Choroid plexus epithelial cell (primary cell): ENCODE data around the gene RPTOR.
"Not testable (repeated sequence)": the region's sequence is repeated elsewhere in the genome, so short reads cannot be mapped to it uniquely, and the experiment has no call there.

Source experiments
- DNase-seq: peaks from one replicate; pipeline ENCODE4 v3.0.0-alpha.2; 2010; ENCODE audit warnings: low read depth
- H3K4me3 ChIP-seq: 2 replicates; pipeline ENCODE4 v1.5.1; 2011; ENCODE audit warnings: low read depth, mild to moderate bottlenecking, control low read depth, low read length, moderate library complexity
- TF ChIP-seq, protein P1 (sequence below): conservative IDR thresholded peaks from 2 replicates; pipeline ENCODE4 v1.5.1; 2011; ENCODE audit warnings: low read depth, mild to moderate bottlenecking, control low read depth, inconsistent platforms, low read length, moderate library complexity

The RPTOR gene

DNA sequence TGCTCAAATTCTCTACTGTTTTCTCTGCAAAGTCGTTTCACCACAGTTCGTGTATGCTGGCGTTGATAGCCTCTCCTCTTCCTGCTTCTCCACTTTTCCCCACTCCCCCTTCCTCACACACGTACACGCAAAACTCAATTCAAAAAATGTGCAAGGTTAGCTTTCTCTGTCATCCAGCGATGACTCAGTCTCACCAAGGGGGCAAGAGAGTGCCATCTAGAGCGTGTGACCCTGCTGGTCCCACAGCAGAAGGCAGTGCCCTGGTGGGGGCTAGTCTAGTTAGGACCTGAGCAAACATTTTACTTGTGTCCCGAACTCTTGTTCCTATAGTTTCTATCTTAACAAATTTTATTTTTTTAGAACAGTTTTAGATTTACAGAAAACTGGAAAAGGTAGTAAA, 325.8 kb downstream of the RPTOR start:
- TF ChIP-seq, protein P1, sequence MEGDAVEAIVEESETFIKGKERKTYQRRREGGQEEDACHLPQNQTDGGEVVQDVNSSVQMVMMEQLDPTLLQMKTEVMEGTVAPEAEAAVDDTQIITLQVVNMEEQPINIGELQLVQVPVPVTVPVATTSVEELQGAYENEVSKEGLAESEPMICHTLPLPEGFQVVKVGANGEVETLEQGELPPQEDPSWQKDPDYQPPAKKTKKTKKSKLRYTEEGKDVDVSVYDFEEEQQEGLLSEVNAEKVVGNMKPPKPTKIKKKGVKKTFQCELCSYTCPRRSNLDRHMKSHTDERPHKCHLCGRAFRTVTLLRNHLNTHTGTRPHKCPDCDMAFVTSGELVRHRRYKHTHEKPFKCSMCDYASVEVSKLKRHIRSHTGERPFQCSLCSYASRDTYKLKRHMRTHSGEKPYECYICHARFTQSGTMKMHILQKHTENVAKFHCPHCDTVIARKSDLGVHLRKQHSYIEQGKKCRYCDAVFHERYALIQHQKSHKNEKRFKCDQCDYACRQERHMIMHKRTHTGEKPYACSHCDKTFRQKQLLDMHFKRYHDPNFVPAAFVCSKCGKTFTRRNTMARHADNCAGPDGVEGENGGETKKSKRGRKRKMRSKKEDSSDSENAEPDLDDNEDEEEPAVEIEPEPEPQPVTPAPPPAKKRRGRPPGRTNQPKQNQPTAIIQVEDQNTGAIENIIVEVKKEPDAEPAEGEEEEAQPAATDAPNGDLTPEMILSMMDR: no peak
- DNase-seq: no peak
- H3K4me3 ChIP-seq: no peak overlapping the region

DNA sequence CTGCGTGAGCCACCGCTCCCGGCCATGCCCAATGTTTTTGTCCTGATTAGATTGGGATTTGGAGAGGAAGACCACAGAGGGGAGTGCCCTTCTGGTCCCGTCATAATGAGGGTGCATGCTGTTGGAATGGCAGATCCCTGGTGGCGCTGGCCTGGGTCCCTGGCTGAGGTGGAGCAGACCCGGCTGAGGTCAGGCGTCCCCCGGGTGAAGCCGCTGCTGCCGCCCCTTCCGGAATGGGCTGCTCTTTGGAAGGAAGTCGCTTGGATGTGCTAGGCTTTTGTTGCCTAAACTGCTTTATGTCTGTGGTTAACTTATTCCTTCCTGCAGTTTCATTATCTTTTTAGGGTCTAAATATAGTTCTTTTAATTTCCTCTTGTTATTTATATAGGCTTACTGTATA, 326.7 kb downstream of the RPTOR start:
- H3K4me3 ChIP-seq: no peak overlapping the region
- no peak for DNase-seq
- TF ChIP-seq, protein P1: no peak

DNA sequence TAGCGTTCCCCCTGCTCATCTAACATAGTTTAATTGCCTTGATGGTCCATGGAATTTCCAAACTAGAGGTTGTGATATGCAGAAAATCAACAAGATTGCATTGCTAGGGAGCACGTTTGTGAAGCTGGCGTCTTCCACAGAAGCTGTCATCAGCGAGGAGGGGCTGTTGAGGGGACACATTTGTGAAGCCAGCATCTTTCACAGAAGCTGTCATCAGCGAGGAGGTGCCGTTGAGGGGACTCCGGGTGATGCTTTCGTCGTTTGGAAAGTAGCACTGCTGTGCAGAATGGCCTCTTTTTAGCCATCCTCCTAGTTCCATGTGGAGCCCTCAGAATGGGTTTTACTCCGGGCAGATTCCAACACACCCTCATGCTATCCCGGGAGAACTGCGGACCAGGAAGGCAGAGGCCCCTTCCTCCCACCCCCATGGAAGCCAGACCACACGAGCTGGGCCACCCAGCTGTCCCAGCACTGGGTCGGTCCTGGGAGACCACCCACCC, 327.4 kb downstream of the RPTOR start:
- no peak overlapping the region for H3K4me3 ChIP-seq
- no peak for DNase-seq
- TF ChIP-seq, protein P1: no peak

DNA sequence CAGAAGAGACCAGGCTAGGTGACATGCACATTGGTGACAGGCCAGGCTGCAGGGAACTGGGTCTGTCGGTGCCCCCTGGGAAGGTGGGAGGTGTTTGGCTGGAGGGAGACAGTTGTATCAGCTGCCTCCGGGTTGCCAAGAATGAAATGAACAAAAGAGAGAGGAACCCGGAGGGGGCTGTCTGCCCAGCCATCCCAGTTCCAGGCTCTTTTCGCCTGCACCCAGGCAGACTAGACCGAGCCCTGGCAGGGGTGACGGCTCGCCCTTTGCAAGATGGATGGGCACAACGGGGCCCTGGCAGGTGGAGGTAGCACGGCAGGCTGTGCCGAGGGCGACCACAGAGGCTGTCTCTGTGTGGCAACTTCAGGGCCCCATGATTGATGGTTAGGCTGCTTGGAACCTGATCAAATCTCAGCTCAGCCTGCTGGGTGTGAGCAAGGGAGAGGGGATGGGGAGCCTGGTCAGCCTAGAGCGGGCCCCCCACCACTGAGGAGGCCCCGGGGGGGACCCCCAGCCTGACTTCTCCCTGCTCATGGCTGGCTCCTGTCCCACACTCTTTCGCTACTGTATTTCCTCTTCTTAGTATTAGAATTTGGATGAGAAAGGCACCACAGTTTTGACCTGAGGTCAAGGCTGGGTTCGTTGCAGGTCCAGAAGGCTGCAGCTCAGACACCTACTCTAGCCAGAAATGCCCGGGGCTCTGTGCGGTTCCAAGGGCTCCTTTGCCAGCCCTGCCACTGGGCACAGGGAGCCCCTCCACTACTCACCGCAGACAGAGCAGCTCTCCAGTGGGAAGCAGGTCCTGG, 328.1 kb downstream of the RPTOR start:
- TF ChIP-seq, protein P1: no peak
- no peak for DNase-seq
- no peak overlapping the region for H3K4me3 ChIP-seq

DNA sequence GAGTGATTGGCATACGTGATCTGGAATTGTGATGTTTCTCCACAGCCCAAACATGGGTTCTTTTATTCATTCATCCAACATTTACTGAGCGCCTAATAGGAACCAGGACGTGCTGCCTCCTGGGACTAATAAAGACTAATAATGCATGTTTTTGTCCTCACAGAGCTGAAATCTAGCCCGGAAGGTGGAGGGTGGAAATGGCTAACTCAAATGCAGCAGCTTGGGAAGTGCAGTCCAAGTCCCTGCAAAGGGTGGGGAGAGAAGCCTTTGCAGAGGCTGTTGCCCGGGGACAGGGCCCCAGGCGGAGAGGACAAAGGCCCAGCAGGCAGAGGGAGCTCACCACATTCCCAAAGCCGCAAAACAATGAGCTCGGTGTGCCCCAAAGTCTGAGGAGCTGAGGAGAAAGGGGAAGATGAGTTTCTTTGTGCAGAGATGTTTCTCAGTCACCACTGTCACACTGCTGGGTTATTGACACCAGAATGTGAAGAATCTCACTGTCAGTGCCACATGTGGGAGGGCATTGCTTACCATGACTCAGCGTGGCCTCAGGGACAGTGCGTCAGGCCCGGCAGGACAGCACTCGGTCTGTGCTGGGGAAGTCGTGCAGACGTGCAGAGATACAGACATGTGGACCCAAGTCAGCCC, 328.8 kb downstream of the RPTOR start:
- TF ChIP-seq, protein P1: no peak
- no peak for DNase-seq
- no peak overlapping the region for H3K4me3 ChIP-seq

DNA sequence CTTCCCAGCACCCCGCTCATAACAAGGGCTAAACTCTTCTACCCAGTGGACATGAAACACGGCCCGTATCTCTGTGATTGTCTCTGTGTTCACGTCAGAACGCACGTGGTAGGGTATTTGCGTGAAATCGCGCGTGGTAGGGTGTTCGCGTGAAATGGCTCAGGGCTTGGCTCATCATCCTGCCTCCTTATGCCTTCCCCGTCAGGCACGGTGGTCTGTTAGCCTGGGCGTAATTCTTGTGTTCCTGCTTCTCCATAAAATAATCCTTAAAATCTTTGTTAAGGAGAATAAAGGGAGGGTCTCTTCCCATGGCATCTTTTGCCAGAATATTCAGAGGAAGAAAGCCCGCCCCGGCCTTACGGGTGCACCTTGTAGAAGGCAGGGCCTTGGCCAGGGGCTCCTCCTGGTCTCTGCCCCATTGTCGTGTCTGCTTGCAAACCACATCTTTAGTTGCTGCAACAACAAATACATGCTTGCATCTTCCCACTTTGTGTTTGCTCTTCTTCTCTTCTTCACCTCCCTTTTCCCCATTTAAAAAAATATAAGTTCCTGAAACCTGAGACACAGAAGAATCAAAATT, 330.3 kb downstream of the RPTOR start:
- TF ChIP-seq, protein P1: no peak
- no peak for DNase-seq
- no peak overlapping the region for H3K4me3 ChIP-seq

DNA sequence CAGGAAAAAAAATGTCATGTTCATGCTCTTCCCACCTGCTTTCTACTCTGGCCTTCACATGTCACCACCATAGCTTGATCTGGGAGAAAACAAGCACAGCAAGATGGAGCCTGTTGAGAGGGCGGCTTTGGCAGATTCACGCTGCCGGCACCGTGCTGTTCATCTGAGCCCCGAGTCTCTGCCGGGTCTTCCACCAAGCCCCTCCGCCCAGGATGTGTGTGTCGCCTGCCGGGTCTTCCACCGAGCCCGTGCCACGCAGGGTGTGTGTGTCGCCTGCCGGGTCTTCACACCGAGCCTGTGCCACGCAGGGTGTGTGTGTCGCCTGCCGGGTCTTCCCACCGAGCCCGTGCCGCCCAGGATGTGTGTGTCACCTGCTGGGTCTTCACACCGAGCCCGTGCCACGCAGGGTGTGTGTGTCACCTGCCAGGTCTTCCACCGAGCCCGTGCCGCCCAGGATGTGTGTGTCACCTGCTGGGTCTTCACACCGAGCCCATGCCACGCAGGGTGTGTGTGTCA, 330.9 kb downstream of the RPTOR start:
- H3K4me3 ChIP-seq, DNase-seq: not testable (repeated sequence)

DNA sequence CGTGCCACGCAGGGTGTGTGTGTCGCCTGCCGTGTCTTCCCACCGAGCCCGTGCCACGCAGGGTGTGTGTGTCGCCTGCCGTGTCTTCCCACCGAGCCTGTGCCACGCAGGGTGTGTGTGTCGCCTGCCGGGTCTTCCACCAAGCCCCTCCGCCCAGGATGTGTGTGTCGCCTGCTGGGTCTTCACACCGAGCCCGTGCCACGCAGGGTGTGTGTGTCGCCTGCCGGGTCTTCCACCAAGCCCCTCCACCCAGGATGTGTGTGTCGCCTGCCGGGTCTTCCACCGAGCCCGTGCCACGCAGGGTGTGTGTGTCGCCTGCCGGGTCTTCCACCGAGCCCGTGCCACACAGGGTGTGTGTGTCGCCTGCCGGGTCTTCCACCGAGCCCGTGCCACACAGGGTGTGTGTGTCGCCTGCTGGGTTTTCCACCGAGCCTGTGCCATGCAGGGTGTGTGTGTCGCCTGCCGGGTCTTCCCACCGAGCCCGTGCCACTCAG, 331.9 kb downstream of the RPTOR start:
- not testable (repeated sequence) for DNase-seq, H3K4me3 ChIP-seq
